WTC11 (cell line): ENCODE measurements around the gene MAP3K21. TPM values are rescaled to one million over a fixed set of nuclear protein-coding genes. Genes with fewer than 3 reads are reported as not detected.
A peak's percentile ranks its signal among the peaks of the same experiment; 100 is the strongest.

Source experiments
- ATAC-seq: fragments of 200-7000 bp; cut with Tn5 transposase; 2 replicates; pipeline ENCODE4 v1.10.0; 2021; ENCODE audit warnings: mild to moderate bottlenecking, moderate library complexity
- CTCF ChIA-PET: fragments of 300-600 bp; sonication (Branson Sonifier 250); formaldehyde crosslinking; loops from one replicate; lab custom pipeline; 2021; ENCODE audit warnings: antibody characterized with exemption; lab: Charles Lee
- POLR2A ChIA-PET: fragments of 350-600 bp; sonication (Branson Sonifier 250); formaldehyde crosslinking; loops from one replicate; lab custom pipeline; 2021; ENCODE audit warnings: antibody characterized with exemption; lab: Charles Lee
- DNase-seq: peaks from one replicate; pipeline ENCODE4 v3.0.0; 2021; ENCODE audit warnings: low spot score
- H3K27ac Mint-ChIP-seq: 2 replicates; pipeline ENCODE4 v1.8.0; 2021; ENCODE audit warnings: mixed read lengths
- H3K27me3 Mint-ChIP-seq: 2 replicates; pipeline ENCODE4 v1.8.0; 2021; ENCODE audit warnings: low read depth, mild to moderate bottlenecking, moderate library complexity, mixed read lengths
- H3K36me3 Mint-ChIP-seq: 2 replicates; pipeline ENCODE4 v1.8.0; 2021; ENCODE audit warnings: mixed read lengths
- H3K4me1 Mint-ChIP-seq: 2 replicates; pipeline ENCODE4 v1.8.0; 2022; ENCODE audit warnings: mixed read lengths
- H3K4me3 Mint-ChIP-seq: 2 replicates; pipeline ENCODE4 v1.8.0; 2021; ENCODE audit warnings: mild to moderate bottlenecking, moderate library complexity, mixed read lengths
- H3K9me3 Mint-ChIP-seq: 2 replicates; pipeline ENCODE4 v1.8.0; 2021; ENCODE audit warnings: mixed read lengths
- ARID4B ChIP-seq: sonication (generic); formaldehyde crosslinking; IDR thresholded peaks from 2 replicates; pipeline ENCODE4 v1.8.0; 2023; ENCODE audit warnings: missing genetic modification reagents, mild to moderate bottlenecking, borderline replicate concordance
- CTCF ChIP-seq: fragments of 200-600 bp; IDR thresholded peaks from 2 replicates; pipeline ENCODE4 v1.8.0; 2022; ENCODE audit warnings: antibody characterized with exemption
- ELF4 ChIP-seq: sonication (generic); formaldehyde crosslinking; IDR thresholded peaks from 2 replicates; pipeline ENCODE4 v1.8.1; 2022; ENCODE audit warnings: low read depth, mild to moderate bottlenecking, moderate library complexity, missing genetic modification reagents
- JAZF1 ChIP-seq: fragments of 250-450 bp; sonication (Bioruptor Pico); IDR thresholded peaks from 2 replicates; pipeline ENCODE4 v1.9.0; 2021; ENCODE audit warnings: moderate library complexity, mild to moderate bottlenecking, inconsistent platforms
- MXD4 ChIP-seq: fragments of 250-450 bp; sonication (Bioruptor Pico); IDR thresholded peaks from 2 replicates; pipeline ENCODE4 v1.8.0; 2021; ENCODE audit warnings: mild to moderate bottlenecking, moderate library complexity, borderline replicate concordance
- USF1 ChIP-seq: sonication (generic); formaldehyde crosslinking; IDR thresholded peaks from 2 replicates; pipeline ENCODE4 v1.8.0; 2022; ENCODE audit warnings: mild to moderate bottlenecking, missing genetic modification reagents
- ZNF138 ChIP-seq: sonication (generic); formaldehyde crosslinking; conservative IDR thresholded peaks from 2 replicates; pipeline ENCODE4 v1.8.1; 2022; ENCODE audit warnings: mild to moderate bottlenecking, moderate library complexity, missing genetic modification reagents
- ZNF281 ChIP-seq: sonication (generic); formaldehyde crosslinking; IDR thresholded peaks from 2 replicates; pipeline ENCODE4 v1.8.0; 2023; ENCODE audit warnings: mild to moderate bottlenecking, missing genetic modification reagents
- ZNF416 ChIP-seq: fragments of 250-450 bp; sonication (Bioruptor Pico); IDR thresholded peaks from 2 replicates; pipeline ENCODE4 v1.9.0; 2021; ENCODE audit warnings: mild to moderate bottlenecking, inconsistent platforms
- ZNF423 ChIP-seq: fragments of 250-450 bp; sonication (Bioruptor Pico); IDR thresholded peaks from 2 replicates; pipeline ENCODE4 v2.1.2; 2022; ENCODE audit warnings: mild to moderate bottlenecking, moderate library complexity
- ZNF425 ChIP-seq: fragments of 250-450 bp; sonication (Bioruptor Pico); conservative IDR thresholded peaks from 2 replicates; pipeline ENCODE4 v1.9.0; 2021; ENCODE audit warnings: mild to moderate bottlenecking
- total RNA-seq: library from RNA; stranded (reverse); gene quantifications from 3 replicates; pipeline ENCODE4 v1.2.3, GENCODE V29; 2021
- TF ChIP-seq, protein P1 (sequence below): sonication (generic); formaldehyde crosslinking; IDR thresholded peaks from 2 replicates; pipeline ENCODE4 v1.8.1; 2023; ENCODE audit warnings: mild to moderate bottlenecking, missing genetic modification reagents, moderate library complexity
- TF ChIP-seq, protein P2 (sequence below): sonication (generic); formaldehyde crosslinking; IDR thresholded peaks from 2 replicates; pipeline ENCODE4 v1.8.0; 2022; ENCODE audit warnings: missing genetic modification reagents
- TF ChIP-seq, protein P3 (sequence below): sonication (generic); formaldehyde crosslinking; IDR thresholded peaks from 2 replicates; pipeline ENCODE4 v1.8.1; 2022; ENCODE audit warnings: low read depth, mild to moderate bottlenecking, moderate library complexity, missing genetic modification reagents, borderline replicate concordance
- TF ChIP-seq, protein P4 (sequence below): sonication (generic); formaldehyde crosslinking; IDR thresholded peaks from 2 replicates; pipeline ENCODE4 v1.8.0; 2023; ENCODE audit warnings: missing genetic modification reagents

Gene MAP3K21
- total RNA-seq, 1 experiment from 2014 or later = 24.0 TPM

DNA sequence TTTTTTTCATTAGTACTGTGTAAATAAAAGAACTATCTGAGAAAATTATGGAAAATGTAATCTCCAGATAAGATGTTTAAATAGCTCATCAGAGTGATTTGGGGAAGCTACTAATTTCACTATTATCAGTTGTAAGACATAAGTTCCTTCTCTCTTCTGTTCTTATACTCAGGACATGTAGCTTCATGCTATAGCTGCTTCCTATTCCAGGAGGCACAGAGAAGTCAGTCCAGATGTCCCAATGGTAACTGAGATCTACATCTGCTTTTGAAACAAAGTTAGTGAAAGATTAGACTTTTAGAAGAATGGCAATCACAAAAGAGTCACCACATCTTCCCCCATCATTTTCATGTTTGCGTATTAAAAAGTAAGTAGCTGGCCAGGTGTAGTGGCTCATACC, 5.6 kb downstream of the MAP3K21 start:
- DNase-seq = no peak
- Mint-ChIP-seq H3K27me3 (peaks cover 10% of the 10 kb centered on the region), H3K4me3 (no peak overlapping the region), H3K36me3 (no peaks in the 10 kb centered on the region)
- CTCF ChIA-PET = interaction anchor here (1.4 to 1.5 kb wide), 2 partner anchors 29 to 34 kb away, joined by 3 to 4 read pairs; no protein-coding TSS in a partner anchor
- TF ChIP-seq, protein P1, sequence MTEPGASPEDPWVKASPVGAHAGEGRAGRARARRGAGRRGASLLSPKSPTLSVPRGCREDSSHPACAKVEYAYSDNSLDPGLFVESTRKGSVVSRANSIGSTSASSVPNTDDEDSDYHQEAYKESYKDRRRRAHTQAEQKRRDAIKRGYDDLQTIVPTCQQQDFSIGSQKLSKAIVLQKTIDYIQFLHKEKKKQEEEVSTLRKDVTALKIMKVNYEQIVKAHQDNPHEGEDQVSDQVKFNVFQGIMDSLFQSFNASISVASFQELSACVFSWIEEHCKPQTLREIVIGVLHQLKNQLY (CRISPR knock-in tag) = no peak
- no peak for TF ChIP-seq ZNF423 (CRISPR knock-in tag)
- no peak for TF ChIP-seq ZNF138 (CRISPR knock-in tag)
- TF ChIP-seq, protein P2, sequence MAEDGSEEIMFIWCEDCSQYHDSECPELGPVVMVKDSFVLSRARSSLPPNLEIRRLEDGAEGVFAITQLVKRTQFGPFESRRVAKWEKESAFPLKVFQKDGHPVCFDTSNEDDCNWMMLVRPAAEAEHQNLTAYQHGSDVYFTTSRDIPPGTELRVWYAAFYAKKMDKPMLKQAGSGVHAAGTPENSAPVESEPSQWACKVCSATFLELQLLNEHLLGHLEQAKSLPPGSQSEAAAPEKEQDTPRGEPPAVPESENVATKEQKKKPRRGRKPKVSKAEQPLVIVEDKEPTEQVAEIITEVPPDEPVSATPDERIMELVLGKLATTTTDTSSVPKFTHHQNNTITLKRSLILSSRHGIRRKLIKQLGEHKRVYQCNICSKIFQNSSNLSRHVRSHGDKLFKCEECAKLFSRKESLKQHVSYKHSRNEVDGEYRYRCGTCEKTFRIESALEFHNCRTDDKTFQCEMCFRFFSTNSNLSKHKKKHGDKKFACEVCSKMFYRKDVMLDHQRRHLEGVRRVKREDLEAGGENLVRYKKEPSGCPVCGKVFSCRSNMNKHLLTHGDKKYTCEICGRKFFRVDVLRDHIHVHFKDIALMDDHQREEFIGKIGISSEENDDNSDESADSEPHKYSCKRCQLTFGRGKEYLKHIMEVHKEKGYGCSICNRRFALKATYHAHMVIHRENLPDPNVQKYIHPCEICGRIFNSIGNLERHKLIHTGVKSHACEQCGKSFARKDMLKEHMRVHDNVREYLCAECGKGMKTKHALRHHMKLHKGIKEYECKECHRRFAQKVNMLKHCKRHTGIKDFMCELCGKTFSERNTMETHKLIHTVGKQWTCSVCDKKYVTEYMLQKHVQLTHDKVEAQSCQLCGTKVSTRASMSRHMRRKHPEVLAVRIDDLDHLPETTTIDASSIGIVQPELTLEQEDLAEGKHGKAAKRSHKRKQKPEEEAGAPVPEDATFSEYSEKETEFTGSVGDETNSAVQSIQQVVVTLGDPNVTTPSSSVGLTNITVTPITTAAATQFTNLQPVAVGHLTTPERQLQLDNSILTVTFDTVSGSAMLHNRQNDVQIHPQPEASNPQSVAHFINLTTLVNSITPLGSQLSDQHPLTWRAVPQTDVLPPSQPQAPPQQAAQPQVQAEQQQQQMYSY (CRISPR knock-in tag) = no peak
- no peak for TF ChIP-seq MXD4 (CRISPR knock-in tag)
- no peak for TF ChIP-seq ZNF425 (CRISPR knock-in tag)
- TF ChIP-seq, protein P3, sequence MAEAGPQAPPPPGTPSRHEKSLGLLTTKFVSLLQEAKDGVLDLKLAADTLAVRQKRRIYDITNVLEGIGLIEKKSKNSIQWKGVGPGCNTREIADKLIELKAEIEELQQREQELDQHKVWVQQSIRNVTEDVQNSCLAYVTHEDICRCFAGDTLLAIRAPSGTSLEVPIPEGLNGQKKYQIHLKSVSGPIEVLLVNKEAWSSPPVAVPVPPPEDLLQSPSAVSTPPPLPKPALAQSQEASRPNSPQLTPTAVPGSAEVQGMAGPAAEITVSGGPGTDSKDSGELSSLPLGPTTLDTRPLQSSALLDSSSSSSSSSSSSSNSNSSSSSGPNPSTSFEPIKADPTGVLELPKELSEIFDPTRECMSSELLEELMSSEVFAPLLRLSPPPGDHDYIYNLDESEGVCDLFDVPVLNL (CRISPR knock-in tag) = no peak
- TF ChIP-seq, all 79 proteins: peak for 0
- POLR2A ChIA-PET = no interaction called here
- Mint-ChIP-seq H3K9me3 (no peaks in the 10 kb centered on the region), H3K27ac (no peak overlapping the region), H3K4me1 (peaks cover 50% of the 10 kb centered on the region)
- no peak for ATAC-seq

GRCh38 chr1:233334092-233334491, 6.6 kb downstream of the MAP3K21 start:
- Mint-ChIP-seq H3K9me3 (no peaks in the 10 kb centered on the region), H3K27ac (peak overlapping the region; percentile 57), H3K4me1 (peaks cover 56% of the 10 kb centered on the region), H3K4me3 (no peak overlapping the region), H3K36me3 (no peaks in the 10 kb centered on the region), H3K27me3 (peaks cover 8% of the 10 kb centered on the region)
- POLR2A ChIA-PET = no interaction called here
- DNase-seq = no peak
- ATAC-seq = peak; percentile 60
- CTCF ChIA-PET = interaction anchor here (1.5 kb wide), 1 partner anchor 33 kb away, joined by 4 read pairs; no protein-coding TSS in a partner anchor
- TF ChIP-seq, protein P4, sequence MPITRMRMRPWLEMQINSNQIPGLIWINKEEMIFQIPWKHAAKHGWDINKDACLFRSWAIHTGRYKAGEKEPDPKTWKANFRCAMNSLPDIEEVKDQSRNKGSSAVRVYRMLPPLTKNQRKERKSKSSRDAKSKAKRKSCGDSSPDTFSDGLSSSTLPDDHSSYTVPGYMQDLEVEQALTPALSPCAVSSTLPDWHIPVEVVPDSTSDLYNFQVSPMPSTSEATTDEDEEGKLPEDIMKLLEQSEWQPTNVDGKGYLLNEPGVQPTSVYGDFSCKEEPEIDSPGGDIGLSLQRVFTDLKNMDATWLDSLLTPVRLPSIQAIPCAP (CRISPR knock-in tag) = no peak
- no peak for TF ChIP-seq ZNF416
- TF ChIP-seq USF1 (CRISPR knock-in tag) = no peak
- no peak for TF ChIP-seq ARID4B (CRISPR knock-in tag)
- TF ChIP-seq JAZF1 (CRISPR knock-in tag) = no peak
- no peak for TF ChIP-seq CTCF
- TF ChIP-seq ZNF281 = no peak
- TF ChIP-seq ELF4 (CRISPR knock-in tag) = no peak
